Mesendoderm (in vitro differentiated cells): ENCODE data around the gene CCNH.

ENCODE experiments used
- DNase-seq: peaks from one replicate; pipeline ENCODE4 v3.0.0; 2013
- H2AK5ac ChIP-seq: 2 replicates; pipeline ENCODE4 v1.6.1; 2013; ENCODE audit warnings: low read length, inconsistent platforms
- H2BK120ac ChIP-seq: 2 replicates; pipeline ENCODE4 v1.6.1; 2013; ENCODE audit warnings: low read depth, mild to moderate bottlenecking, low read length, moderate library complexity, mixed read lengths
- H2BK15ac ChIP-seq: replicated peaks from 2 replicates; pipeline ENCODE4 v1.6.1; 2013; ENCODE audit warnings: low read depth, mild to moderate bottlenecking, moderate library complexity
- H2BK5ac ChIP-seq: 2 replicates; pipeline ENCODE4 v1.6.1; 2013; ENCODE audit warnings: low read length, inconsistent platforms
- H3K18ac ChIP-seq: 2 replicates; pipeline ENCODE4 v1.6.1; 2013; ENCODE audit warnings: mild to moderate bottlenecking, low read length, mixed read lengths
- H3K23ac ChIP-seq: one replicate; pipeline ENCODE4 v1.6.1; 2013; ENCODE audit warnings: low read length
- H3K27ac ChIP-seq: 2 replicates; pipeline ENCODE4 v1.5.1; 2013; ENCODE audit warnings: low read depth, mild to moderate bottlenecking, inconsistent platforms, low read length, moderate library complexity
- H3K27me3 ChIP-seq: 2 replicates; pipeline ENCODE4 v1.6.1; 2013; ENCODE audit warnings: low read length, control low read depth, mild to moderate bottlenecking, inconsistent platforms; ENCODE audit not compliant: insufficient read depth, poor library complexity
- H3K36me3 ChIP-seq: 2 replicates; pipeline ENCODE4 v1.6.1; 2013; ENCODE audit warnings: low read length, inconsistent platforms; ENCODE audit not compliant: control insufficient read depth, insufficient read depth
- H3K4ac ChIP-seq: one replicate; pipeline ENCODE4 v1.6.1; 2013; ENCODE audit warnings: low read depth, mild to moderate bottlenecking, low read length, moderate library complexity
- H3K4me1 ChIP-seq: 2 replicates; pipeline ENCODE4 v1.6.1; 2013; ENCODE audit warnings: low read depth, low read length, inconsistent platforms; ENCODE audit not compliant: control insufficient read depth
- H3K4me2 ChIP-seq: 2 replicates; pipeline ENCODE4 v1.6.1; 2013; ENCODE audit warnings: low read length
- H3K4me3 ChIP-seq: 2 replicates; pipeline ENCODE4 v1.5.1; 2013; ENCODE audit warnings: mild to moderate bottlenecking, low read length
- H3K56ac ChIP-seq: one replicate; pipeline ENCODE4 v1.6.1; 2013; ENCODE audit warnings: low read length
- H3K79me1 ChIP-seq: 2 replicates; pipeline ENCODE4 v1.6.1; 2013; ENCODE audit warnings: low read length, inconsistent platforms
- H3K79me2 ChIP-seq: 2 replicates; pipeline ENCODE4 v1.6.1; 2013; ENCODE audit warnings: mild to moderate bottlenecking, low read length; ENCODE audit not compliant: control insufficient read depth, insufficient read depth
- H3K9ac ChIP-seq: 2 replicates; pipeline ENCODE4 v1.6.1; 2013; ENCODE audit warnings: low read length, inconsistent platforms
- H4K5ac ChIP-seq: one replicate; pipeline ENCODE4 v1.6.1; 2013; ENCODE audit warnings: low read length
- H4K8ac ChIP-seq: one replicate; pipeline ENCODE4 v1.6.1; 2013; ENCODE audit warnings: low read depth, mild to moderate bottlenecking, control low read depth, low read length, moderate library complexity
- WGBS: extraction: QIAGEN DNeasy Blood & Tissue Kit; methylation state at CpG from one replicate; pipeline ENCODE4 v1.1.7; 2013; ENCODE audit warnings: low lambda C conversion rate, missing lambda C conversion rate; ENCODE audit not compliant: insufficient coverage; ENCODE audit errors: extremely low coverage; 5-methylcytosine and 5-hydroxymethylcytosine counted together

CCNH gene

DNA sequence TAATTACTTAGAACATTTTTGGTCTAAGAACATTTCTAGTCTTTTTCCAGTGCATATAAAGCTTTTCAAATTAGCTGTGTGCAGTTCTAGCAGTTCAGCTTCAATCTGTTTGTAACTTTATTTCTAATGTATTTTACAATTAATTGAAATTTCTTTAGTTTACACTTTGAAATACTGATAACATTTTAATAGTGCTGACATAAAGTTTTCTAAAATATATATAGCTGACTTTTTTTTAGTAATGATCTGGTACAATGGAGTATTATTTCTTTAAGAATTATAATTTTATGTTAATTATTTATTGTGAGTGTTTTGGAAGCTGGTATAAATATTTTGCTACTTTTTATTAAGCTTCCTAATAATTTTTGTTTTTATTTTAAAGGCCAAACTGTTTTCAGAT, 43.3 kb downstream of the CCNH start:
- Histone ChIP-seq H3K9ac (no peak overlapping the region), H2AK5ac (no peak overlapping the region), H3K4me2 (no peak overlapping the region), H3K4me3 (no peak overlapping the region), H3K79me2 (no peaks in the 10 kb centered on the region), H3K18ac (no peak overlapping the region), H4K5ac (no peak overlapping the region), H3K27me3 (no peaks in the 10 kb centered on the region), H2BK15ac (no peak overlapping the region), H3K79me1 (no peaks in the 10 kb centered on the region), H4K8ac (no peak overlapping the region), H3K4me1 (no peaks in the 10 kb centered on the region), H3K23ac (no peak overlapping the region), H2BK5ac (no peak overlapping the region), H2BK120ac (no peak overlapping the region), H3K27ac (no peak overlapping the region), H3K4ac (no peak overlapping the region), H3K36me3 (no peaks in the 10 kb centered on the region), H3K56ac (no peak overlapping the region)
- DNase-seq, result no peak

DNA sequence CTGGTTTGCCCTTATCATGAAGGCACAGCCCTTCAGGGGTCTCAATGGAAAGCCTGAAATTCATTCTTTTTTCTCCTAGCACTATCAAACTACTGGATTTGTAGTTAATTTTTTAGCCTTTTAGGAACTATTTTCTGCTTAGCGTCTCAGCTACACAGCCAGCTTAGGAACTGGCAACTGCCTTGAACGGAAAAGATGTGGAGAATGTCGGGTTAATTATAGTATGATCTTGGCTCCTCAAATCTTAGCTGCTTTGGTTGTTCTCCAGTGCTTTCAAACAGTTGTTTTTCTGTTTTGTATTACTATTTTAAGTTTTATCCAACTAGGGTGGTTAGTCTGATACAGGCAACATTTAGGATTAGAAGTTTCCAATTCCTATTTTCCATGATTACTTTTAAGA, 44.1 kb downstream of the CCNH start:
- no peaks in the 10 kb centered on the region for H3K4me1 ChIP-seq
- H4K5ac ChIP-seq, result no peak overlapping the region
- H3K4ac ChIP-seq, result no peak overlapping the region
- no peak overlapping the region for H2BK15ac ChIP-seq
- H3K79me1 ChIP-seq, result no peaks in the 10 kb centered on the region
- no peak overlapping the region for H3K18ac ChIP-seq
- H3K27ac ChIP-seq, result no peak overlapping the region
- H4K8ac ChIP-seq, result no peak overlapping the region
- no peak overlapping the region for H3K9ac ChIP-seq
- H3K4me3 ChIP-seq, result no peak overlapping the region
- no peaks in the 10 kb centered on the region for H3K27me3 ChIP-seq
- H2AK5ac ChIP-seq, result no peak overlapping the region
- H3K4me2 ChIP-seq, result no peak overlapping the region
- no peak overlapping the region for H2BK5ac ChIP-seq
- no peak overlapping the region for H3K23ac ChIP-seq
- WGBS, result no CpG with 5 or more reads among the region's 3 CpGs
- H3K79me2 ChIP-seq, result no peaks in the 10 kb centered on the region
- no peak overlapping the region for H2BK120ac ChIP-seq
- no peak overlapping the region for H3K56ac ChIP-seq
- DNase-seq, result no peak
- H3K36me3 ChIP-seq, result no peaks in the 10 kb centered on the region

DNA sequence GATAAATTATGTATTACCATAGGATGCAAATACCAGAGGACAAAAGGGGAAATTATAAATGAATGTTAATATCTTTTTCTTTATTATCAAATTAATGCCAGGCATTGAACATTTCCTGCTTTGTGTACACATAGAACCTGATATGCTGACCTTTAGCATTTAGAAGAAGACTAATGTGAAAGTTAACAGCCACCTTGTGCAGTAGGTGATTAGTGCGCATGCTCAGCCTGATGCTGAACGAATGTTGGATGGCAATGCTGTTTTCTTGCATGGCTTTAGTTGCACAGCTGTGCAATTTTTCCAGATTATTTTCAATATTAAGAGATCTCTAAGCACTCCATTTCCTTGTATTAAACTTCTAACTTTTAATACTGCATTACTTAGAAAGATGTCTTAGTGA, 45.5 kb downstream of the CCNH start:
- H2BK5ac ChIP-seq, result no peak overlapping the region
- H3K4me2 ChIP-seq, result no peak overlapping the region
- H3K9ac ChIP-seq, result no peak overlapping the region
- no peaks in the 10 kb centered on the region for H3K4me1 ChIP-seq
- no peak overlapping the region for H3K56ac ChIP-seq
- no peak overlapping the region for H3K4me3 ChIP-seq
- H3K27me3 ChIP-seq, result no peaks in the 10 kb centered on the region
- no peak overlapping the region for H3K23ac ChIP-seq
- H3K79me1 ChIP-seq, result no peaks in the 10 kb centered on the region
- no peak overlapping the region for H4K5ac ChIP-seq
- no peak overlapping the region for H3K18ac ChIP-seq
- no peak overlapping the region for H2BK15ac ChIP-seq
- no peak overlapping the region for H3K4ac ChIP-seq
- no peak overlapping the region for H2BK120ac ChIP-seq
- H4K8ac ChIP-seq, result no peak overlapping the region
- H3K79me2 ChIP-seq, result no peaks in the 10 kb centered on the region
- H2AK5ac ChIP-seq, result no peak overlapping the region
- WGBS, result no CpG with 5 or more reads among the region's 2 CpGs
- H3K36me3 ChIP-seq, result no peaks in the 10 kb centered on the region
- no peak overlapping the region for H3K27ac ChIP-seq
- DNase-seq, result no peak

DNA sequence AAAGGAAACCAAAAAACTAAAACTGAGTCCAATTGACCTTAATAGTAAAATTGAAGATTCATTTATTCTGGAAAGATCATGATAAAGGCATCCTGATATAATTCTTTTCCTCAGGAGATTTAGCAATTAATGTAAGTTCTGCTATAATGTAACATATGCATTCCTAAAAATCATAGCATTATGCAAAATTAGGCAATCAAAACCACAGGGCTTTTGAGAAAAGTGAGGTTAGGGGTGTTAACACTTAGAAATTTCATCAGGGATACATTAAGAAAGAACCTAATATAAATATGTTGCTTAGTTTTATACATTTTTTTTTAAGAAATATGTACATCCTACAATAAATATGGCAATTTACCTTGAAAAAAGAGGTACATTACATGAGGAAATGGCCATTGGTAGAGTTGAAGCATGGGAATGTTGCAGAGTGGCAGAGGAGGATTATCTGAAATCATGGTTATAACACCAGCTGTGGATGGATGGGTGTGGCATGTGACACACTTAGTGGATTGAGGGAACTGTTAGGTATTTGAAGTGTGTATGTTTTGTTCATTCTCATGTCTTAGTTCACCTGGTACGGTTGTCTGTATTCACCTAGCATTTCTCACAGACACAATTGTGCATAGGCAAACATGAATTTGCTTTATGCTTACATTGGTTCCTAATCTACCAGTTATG, 51.1 kb downstream of the CCNH start:
- Histone ChIP-seq H3K4me3 (no peak overlapping the region), H4K5ac (no peak overlapping the region), H3K27me3 (no peaks in the 10 kb centered on the region), H3K23ac (no peak overlapping the region), H3K4me1 (no peaks in the 10 kb centered on the region), H3K79me1 (no peaks in the 10 kb centered on the region), H3K56ac (no peak overlapping the region), H3K27ac (no peak overlapping the region), H2BK120ac (no peak overlapping the region), H3K36me3 (no peaks in the 10 kb centered on the region), H3K18ac (no peak overlapping the region), H4K8ac (no peak overlapping the region), H3K79me2 (no peaks in the 10 kb centered on the region), H3K4ac (no peak overlapping the region), H2BK15ac (no peak overlapping the region), H2AK5ac (no peak overlapping the region), H3K9ac (no peak overlapping the region), H2BK5ac (no peak overlapping the region), H3K4me2 (no peak overlapping the region)
- WGBS, result no CpG with 5 or more reads among the region's 1 CpG
- DNase-seq, result no peak

DNA sequence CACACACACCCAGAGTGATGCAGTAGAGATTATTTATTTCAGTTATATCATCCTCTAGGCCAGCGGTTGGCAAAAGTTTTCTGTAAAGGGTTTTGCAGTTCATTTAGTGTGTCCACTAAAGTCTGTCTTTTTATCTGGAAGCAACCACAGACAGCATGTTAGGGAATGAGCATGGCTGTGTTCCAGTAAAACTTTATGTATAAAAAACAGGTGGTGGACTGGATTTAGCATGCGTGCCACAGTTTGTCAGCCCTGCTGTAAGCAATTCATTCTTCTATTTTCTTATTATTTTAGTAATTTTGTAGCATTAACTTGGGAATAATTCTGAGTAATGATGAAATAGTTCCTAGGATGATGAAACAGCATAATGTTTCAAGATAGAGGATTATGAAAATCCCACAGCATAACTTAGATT, 51.7 kb downstream of the CCNH start:
- DNase-seq, result no peak
- no peak overlapping the region for H3K27ac ChIP-seq
- no peak overlapping the region for H2BK15ac ChIP-seq
- H3K4me1 ChIP-seq, result no peaks in the 10 kb centered on the region
- no peak overlapping the region for H4K5ac ChIP-seq
- H3K56ac ChIP-seq, result no peak overlapping the region
- no peak overlapping the region for H2AK5ac ChIP-seq
- no peak overlapping the region for H3K4ac ChIP-seq
- no peak overlapping the region for H3K9ac ChIP-seq
- H2BK120ac ChIP-seq, result no peak overlapping the region
- H3K27me3 ChIP-seq, result no peaks in the 10 kb centered on the region
- no peak overlapping the region for H3K23ac ChIP-seq
- no peak overlapping the region for H4K8ac ChIP-seq
- H3K79me1 ChIP-seq, result no peaks in the 10 kb centered on the region
- WGBS, result no CpG with 5 or more reads among the region's 2 CpGs
- no peaks in the 10 kb centered on the region for H3K36me3 ChIP-seq
- H3K4me2 ChIP-seq, result no peak overlapping the region
- no peaks in the 10 kb centered on the region for H3K79me2 ChIP-seq
- H2BK5ac ChIP-seq, result no peak overlapping the region
- H3K4me3 ChIP-seq, result no peak overlapping the region
- H3K18ac ChIP-seq, result no peak overlapping the region

DNA sequence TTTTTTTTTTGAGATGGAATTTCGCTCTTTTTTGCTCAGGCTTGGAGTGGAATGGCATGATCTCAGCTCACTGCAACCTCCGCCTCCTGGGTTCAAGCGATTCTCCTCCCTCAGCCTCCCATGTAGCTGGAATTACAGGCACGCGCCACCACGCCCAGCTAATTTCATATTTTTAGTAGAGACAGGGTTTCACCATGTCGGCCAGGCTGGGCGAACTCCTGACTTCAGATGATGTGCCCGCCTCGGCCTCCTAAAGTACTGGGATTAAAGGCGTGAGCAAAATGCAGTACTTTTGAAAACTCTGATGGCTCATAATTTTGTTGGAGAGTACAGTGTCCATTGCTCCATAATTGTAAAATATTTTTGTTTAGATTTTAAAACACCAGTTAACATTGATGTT, 52.6 kb downstream of the CCNH start:
- Histone ChIP-seq H2BK120ac (no peak overlapping the region), H3K18ac (no peak overlapping the region), H4K8ac (no peak overlapping the region), H3K27me3 (no peaks in the 10 kb centered on the region), H3K4me2 (no peak overlapping the region), H3K4me1 (no peaks in the 10 kb centered on the region), H3K36me3 (no peaks in the 10 kb centered on the region), H2AK5ac (no peak overlapping the region), H3K23ac (no peak overlapping the region), H3K9ac (no peak overlapping the region), H3K79me1 (no peaks in the 10 kb centered on the region), H2BK5ac (no peak overlapping the region), H3K4ac (no peak overlapping the region), H3K56ac (no peak overlapping the region), H2BK15ac (no peak overlapping the region), H3K27ac (no peak overlapping the region), H3K4me3 (no peak overlapping the region), H4K5ac (no peak overlapping the region), H3K79me2 (no peaks in the 10 kb centered on the region)
- no CpG with 5 or more reads among the region's 11 CpGs for WGBS
- DNase-seq, result no peak
